Suprapubic skin (tissue), 4 donors: Measurements from ENCODE around the gene CANT1. TPM values are rescaled to one million over a fixed set of nuclear protein-coding genes. Genes with fewer than 3 reads are reported as not detected.

Experiments
- DNase-seq, 2 donors: peaks; one replicate each; pipeline ENCODE4 v3.0.0-alpha.2; 2019; ENCODE audit warnings: low spot score in 2 of 2
- H3K27ac ChIP-seq: fragments of 200-600 bp; sonication (generic); one replicate; pipeline ENCODE4 v1.5.1; 2019
- H3K27me3 ChIP-seq: fragments of 200-600 bp; sonication (generic); one replicate; pipeline ENCODE4 v1.5.1; 2019
- H3K36me3 ChIP-seq: fragments of 200-600 bp; sonication (generic); one replicate; pipeline ENCODE4 v1.5.1; 2019
- H3K4me1 ChIP-seq: fragments of 200-600 bp; sonication (generic); one replicate; pipeline ENCODE4 v1.5.1; 2019
- H3K4me3 ChIP-seq: fragments of 200-600 bp; sonication (generic); one replicate; pipeline ENCODE4 v1.5.1; 2019; ENCODE audit warnings: mild to moderate bottlenecking
- H3K9me3 ChIP-seq: fragments of 200-600 bp; sonication (generic); one replicate; pipeline ENCODE4 v1.5.1; 2019
- EP300 ChIP-seq: sonication (generic); formaldehyde crosslinking; IDR thresholded peaks from one replicate; pipeline ENCODE4 v1.6.1; 2017; ENCODE audit warnings: antibody characterized with exemption
- POLR2A ChIP-seq, 2 donors: fragments of 450-650 bp; IDR thresholded peaks; one replicate each; pipeline ENCODE4 v1.6.1; 2017; ENCODE audit warnings: antibody characterized with exemption in 2 of 2, mild to moderate bottlenecking in 2 of 2, moderate library complexity in 2 of 2
- POLR2AphosphoS5 ChIP-seq, 3 donors: sonication (generic); formaldehyde crosslinking; IDR thresholded peaks; one replicate each; pipeline ENCODE4 v1.6.1; 2017; ENCODE audit warnings: antibody characterized with exemption in 3 of 3
- WGBS: methylation state at CpG from one replicate; pipeline ENCODE4 v1.1.5; 2018; 5-methylcytosine and 5-hydroxymethylcytosine counted together
- total RNA-seq, 4 donors: library from RNA; depleted of rRNA; stranded (reverse); fragments of >200 nt; gene quantifications; one replicate each; pipeline ENCODE4 v1.1.0, GENCODE V29; 2016
- TF ChIP-seq, protein P1 (sequence below), 2 donors: fragments of 200-600 bp in 1 of 2; fragments of 450-650 bp in 1 of 2; sonication (generic) in 1 of 2; IDR thresholded peaks; one replicate each; pipeline ENCODE4 v1.5.1; 2016 to 2019; ENCODE audit warnings: antibody characterized with exemption in 2 of 2, mild to moderate bottlenecking in 1 of 2, moderate library complexity in 1 of 2

CANT1 gene
- total RNA-seq, 4 donors from 2014 or later, result 21.8 to 37.4 (median 30.1) TPM

DNA sequence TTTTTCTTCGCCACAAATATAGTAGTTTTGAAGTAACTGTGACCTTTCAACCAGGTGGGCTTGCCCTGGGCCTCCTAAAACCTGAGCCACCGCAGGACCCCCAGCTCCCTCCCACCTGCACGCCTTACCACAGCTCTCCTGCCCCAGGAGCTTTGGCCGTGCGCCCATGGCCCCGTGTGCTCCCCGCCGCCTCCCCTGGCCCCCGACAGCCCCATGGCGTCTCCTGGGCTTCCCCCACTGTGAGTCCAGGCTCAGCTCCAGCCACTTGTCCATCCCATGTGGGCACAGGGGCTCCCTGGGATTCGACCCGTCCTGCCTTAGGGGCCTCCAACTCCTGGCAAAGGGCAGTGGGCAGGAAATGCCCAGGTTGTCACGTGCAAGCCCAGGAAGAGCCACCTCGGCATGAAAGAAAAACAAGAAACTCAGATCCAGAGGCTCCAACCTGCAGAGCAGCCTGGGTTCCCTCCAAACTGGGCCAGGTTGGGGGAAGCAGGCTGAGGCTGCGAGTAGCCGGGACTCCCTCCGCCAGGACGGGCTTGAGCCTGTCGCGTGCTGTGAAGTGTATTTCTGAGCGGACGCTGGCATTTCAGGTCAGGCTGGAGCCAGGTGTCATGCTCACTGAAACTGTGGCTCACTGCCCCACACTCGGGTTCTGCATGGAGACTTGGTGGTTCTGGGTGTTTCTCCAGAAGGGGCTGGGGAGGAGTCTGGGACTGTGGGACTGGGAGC lies 35.6 kb downstream of the CANT1 start:
- Histone ChIP-seq H3K27me3 (no peaks in the 10 kb centered on the region), H3K27ac (no peak overlapping the region), H3K4me3 (no peak overlapping the region), H3K9me3 (no peaks in the 10 kb centered on the region), H3K4me1 (peaks cover 55% of the 10 kb centered on the region), H3K36me3 (no peaks in the 10 kb centered on the region)
- TF ChIP-seq EP300 (no peak), POLR2A (IDR thresholded peaks at IDR 0.05) (no peak)
- TF ChIP-seq, protein P1, sequence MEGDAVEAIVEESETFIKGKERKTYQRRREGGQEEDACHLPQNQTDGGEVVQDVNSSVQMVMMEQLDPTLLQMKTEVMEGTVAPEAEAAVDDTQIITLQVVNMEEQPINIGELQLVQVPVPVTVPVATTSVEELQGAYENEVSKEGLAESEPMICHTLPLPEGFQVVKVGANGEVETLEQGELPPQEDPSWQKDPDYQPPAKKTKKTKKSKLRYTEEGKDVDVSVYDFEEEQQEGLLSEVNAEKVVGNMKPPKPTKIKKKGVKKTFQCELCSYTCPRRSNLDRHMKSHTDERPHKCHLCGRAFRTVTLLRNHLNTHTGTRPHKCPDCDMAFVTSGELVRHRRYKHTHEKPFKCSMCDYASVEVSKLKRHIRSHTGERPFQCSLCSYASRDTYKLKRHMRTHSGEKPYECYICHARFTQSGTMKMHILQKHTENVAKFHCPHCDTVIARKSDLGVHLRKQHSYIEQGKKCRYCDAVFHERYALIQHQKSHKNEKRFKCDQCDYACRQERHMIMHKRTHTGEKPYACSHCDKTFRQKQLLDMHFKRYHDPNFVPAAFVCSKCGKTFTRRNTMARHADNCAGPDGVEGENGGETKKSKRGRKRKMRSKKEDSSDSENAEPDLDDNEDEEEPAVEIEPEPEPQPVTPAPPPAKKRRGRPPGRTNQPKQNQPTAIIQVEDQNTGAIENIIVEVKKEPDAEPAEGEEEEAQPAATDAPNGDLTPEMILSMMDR (IDR thresholded peaks at IDR 0.05), result no peak
- WGBS, result 77% methylated on average over 19 of the region's 23 CpGs
- DNase-seq, result no peak

GRCh38 chr17:78973196-78973595 lies 36.4 kb downstream of the CANT1 start:
- no peaks in the 10 kb centered on the region for H3K9me3 ChIP-seq
- no peaks in the 10 kb centered on the region for H3K27me3 ChIP-seq
- H3K36me3 ChIP-seq, result no peaks in the 10 kb centered on the region
- TF ChIP-seq POLR2A (IDR thresholded peaks at IDR 0.05), result no peak
- no peak overlapping the region for H3K4me3 ChIP-seq
- WGBS, result no CpG with 5 or more reads among the region's 11 CpGs
- peaks cover 48% of the 10 kb centered on the region for H3K4me1 ChIP-seq
- H3K27ac ChIP-seq, result no peak overlapping the region
- no peak for DNase-seq

GRCh38 chr17:78972507-78973105 lies 37.0 kb downstream of the CANT1 start:
- WGBS, result 87% methylated on average over 11 of the region's 15 CpGs
- H3K36me3 ChIP-seq, result no peaks in the 10 kb centered on the region
- H3K4me1 ChIP-seq, result peaks cover 45% of the 10 kb centered on the region
- no peak overlapping the region for H3K4me3 ChIP-seq
- no peak overlapping the region for H3K27ac ChIP-seq
- H3K27me3 ChIP-seq, result no peaks in the 10 kb centered on the region
- TF ChIP-seq EP300 (no peak), POLR2A (IDR thresholded peaks at IDR 0.05) (no peak), POLR2AphosphoS5 (IDR thresholded peaks at IDR 0.05) (no peak)
- TF ChIP-seq, protein P1 (IDR thresholded peaks at IDR 0.05), result no peak
- H3K9me3 ChIP-seq, result no peaks in the 10 kb centered on the region
- DNase-seq, result no peak

DNA sequence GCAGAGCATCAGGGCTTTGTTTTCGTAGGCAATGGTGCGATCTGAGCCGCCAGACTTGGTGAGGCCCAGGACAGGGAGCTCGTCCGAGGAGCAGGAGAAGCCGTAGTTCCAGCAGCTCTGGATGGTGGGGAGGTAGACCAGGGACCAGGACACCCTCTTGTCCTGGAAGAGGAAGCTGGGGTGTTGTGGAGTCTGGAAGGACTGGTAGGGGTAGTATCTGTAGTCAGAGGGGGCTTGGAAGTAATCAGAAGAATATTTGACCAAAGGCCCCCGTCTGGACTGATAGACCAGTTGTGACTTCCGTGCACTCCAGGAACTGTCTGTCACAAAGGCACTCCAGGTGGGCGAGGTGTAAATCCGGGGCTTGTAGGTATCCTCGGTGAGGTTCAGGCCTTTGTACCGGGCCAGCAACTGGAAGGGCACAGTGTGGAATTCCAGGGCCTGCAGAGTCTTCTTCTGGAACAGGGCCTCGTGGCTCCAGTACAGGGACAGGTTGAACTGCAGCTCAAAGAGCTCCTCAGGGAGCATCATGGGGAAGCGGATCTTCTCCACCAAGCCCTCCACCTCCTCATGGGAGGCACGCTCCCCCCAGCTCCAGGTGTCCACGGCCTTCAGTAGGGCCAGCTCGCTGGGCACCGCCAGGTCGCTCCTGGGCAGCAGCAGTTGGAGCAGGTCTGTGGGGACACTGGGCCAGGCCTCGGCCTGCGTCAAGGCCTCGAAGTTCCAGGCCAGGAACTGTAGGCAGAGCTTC lies 37.6 kb downstream of the CANT1 start:
- no peaks in the 10 kb centered on the region for H3K9me3 ChIP-seq
- no peak for DNase-seq
- no peaks in the 10 kb centered on the region for H3K27me3 ChIP-seq
- WGBS, result 81% methylated on average over 15 of the region's 22 CpGs
- H3K4me3 ChIP-seq, result no peak overlapping the region
- TF ChIP-seq, protein P1 (IDR thresholded peaks at IDR 0.05), result no peak
- TF ChIP-seq POLR2A (IDR thresholded peaks at IDR 0.05) (no peak), EP300 (no peak), POLR2AphosphoS5 (IDR thresholded peaks at IDR 0.05) (no peak)
- H3K27ac ChIP-seq, result no peak overlapping the region
- peaks cover 39% of the 10 kb centered on the region for H3K4me1 ChIP-seq
- no peaks in the 10 kb centered on the region for H3K36me3 ChIP-seq

DNA sequence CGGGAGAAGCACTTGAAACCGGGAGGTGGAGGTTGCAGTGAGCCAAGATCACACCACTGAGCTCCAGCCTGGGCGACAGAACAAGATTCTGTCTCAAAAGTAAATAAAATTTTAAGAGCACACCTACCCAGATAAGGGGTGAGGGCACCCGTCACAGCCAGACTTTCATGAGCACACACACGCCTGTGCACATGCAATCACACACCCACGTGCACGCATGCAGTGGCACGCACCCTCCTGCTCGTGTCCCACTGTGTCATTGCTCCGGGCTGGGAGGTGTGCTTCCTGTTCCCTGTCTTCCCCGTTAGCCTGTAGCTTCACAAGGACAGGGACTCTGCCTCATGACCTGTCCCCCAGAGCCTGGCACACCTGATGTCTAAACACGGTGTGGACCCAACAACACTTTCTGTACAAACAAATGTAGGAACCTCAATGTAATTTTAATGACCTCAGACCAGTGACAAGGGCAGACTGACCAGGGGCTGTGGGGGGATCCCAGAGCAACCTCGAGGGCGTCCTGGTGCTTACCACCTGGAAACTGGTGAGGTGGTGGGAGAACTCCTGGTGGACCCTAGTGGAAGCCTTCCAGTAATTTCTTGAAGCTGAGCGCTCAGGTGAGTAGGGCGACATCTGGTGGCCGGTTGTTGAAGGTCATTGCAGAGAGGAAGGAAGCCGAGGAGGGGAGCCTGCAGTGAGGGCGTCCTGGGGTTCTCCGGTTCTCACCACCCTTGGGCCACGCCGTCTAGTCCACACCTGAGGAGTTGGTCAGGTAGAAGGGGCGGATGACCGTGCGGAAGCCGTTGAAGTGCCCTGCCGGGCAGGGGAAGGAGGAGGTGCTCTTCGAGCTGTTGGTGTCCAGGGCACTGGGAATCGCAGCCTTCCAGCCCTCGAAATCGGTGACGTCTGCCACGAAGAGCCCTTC lies 38.5 kb downstream of the CANT1 start:
- WGBS, result 32% methylated on average over 27 of the region's 33 CpGs
- DNase-seq, result peak; percentile 91 to 92
- no peak overlapping the region for H3K27ac ChIP-seq
- H3K9me3 ChIP-seq, result no peaks in the 10 kb centered on the region
- H3K4me3 ChIP-seq, result no peak overlapping the region
- H3K4me1 ChIP-seq, result peaks cover 31% of the 10 kb centered on the region
- no peaks in the 10 kb centered on the region for H3K27me3 ChIP-seq
- TF ChIP-seq POLR2AphosphoS5 (IDR thresholded peaks at IDR 0.05) (no peak), POLR2A (IDR thresholded peaks at IDR 0.05) (no peak)
- TF ChIP-seq, protein P1 (IDR thresholded peaks at IDR 0.05), result peak; percentile 80 to 82
- H3K36me3 ChIP-seq, result no peaks in the 10 kb centered on the region
